CD4-positive, alpha-beta T cell (primary cell): ENCODE measurements around the gene TMEM132D. TPM values are rescaled to one million over a fixed set of nuclear protein-coding genes. Genes with fewer than 3 reads are reported as not detected.
"Not testable (repeated sequence)": the region's sequence is repeated elsewhere in the genome, so short reads cannot be mapped to it uniquely, and the experiment has no call there.

Source experiments
- ATAC-seq: fragments of 200-7000 bp; cut with Tn5 transposase; one replicate; pipeline ENCODE4 v1.10.0; 2022; ENCODE audit warnings: mild to moderate bottlenecking; ENCODE audit not compliant: poor library complexity
- CTCF ChIA-PET: fragments of 350-600 bp; sonication (Branson Sonifier 250); formaldehyde crosslinking; loops from one replicate; lab custom pipeline; 2021; ENCODE audit warnings: antibody characterized with exemption, inconsistent platforms; lab: Charles Lee
- POLR2A ChIA-PET: fragments of 350-600 bp; sonication (Branson Sonifier 250); formaldehyde crosslinking; loops from one replicate; lab custom pipeline; 2021; ENCODE audit warnings: antibody characterized with exemption, inconsistent platforms; lab: Charles Lee
- DNase-seq, 14 experiments: peaks; one replicate each; pipeline ENCODE4 v3.0.0-alpha.2; 2013 to 2020; ENCODE audit warnings: mixed read lengths in 2 of 14
- H3K27ac ChIP-seq, 2 donors: one replicate each; pipeline versions ENCODE4 v1.5.1 to v1.7.0; 2013; ENCODE audit warnings: low read length in 2 of 2, low read depth in 1 of 2, mild to moderate bottlenecking in 1 of 2
- H3K27me3 ChIP-seq, 2 experiments: 1 replicate in 1 of 2; 2 replicates in 1 of 2; pipeline versions ENCODE4 v1.6.1 to v1.7.0; 2013; ENCODE audit warnings: low read length in 2 of 2, control low read depth in 1 of 2, mild to moderate bottlenecking in 1 of 2, moderate library complexity in 1 of 2; ENCODE audit not compliant: insufficient read depth in 2 of 2, control insufficient read depth in 1 of 2
- H3K36me3 ChIP-seq: one replicate; pipeline ENCODE4 v1.6.1; 2013; ENCODE audit warnings: low read length, control low read depth; ENCODE audit not compliant: insufficient read depth
- H3K4me1 ChIP-seq: one replicate; pipeline ENCODE4 v1.6.1; 2013; ENCODE audit warnings: low read length, control low read depth; ENCODE audit not compliant: insufficient read depth
- H3K4me3 ChIP-seq: one replicate; pipeline ENCODE4 v1.5.1; 2013; ENCODE audit warnings: mild to moderate bottlenecking, low read length, moderate library complexity
- H3K9me3 ChIP-seq, 2 experiments: 1 replicate in 1 of 2; 2 replicates in 1 of 2; pipeline versions ENCODE4 v1.6.1 to v1.7.0; 2013; ENCODE audit warnings: low read length in 2 of 2, mild to moderate bottlenecking in 2 of 2, control low read depth in 1 of 2, moderate library complexity in 1 of 2; ENCODE audit not compliant: control insufficient read depth in 1 of 2, insufficient read depth in 1 of 2
- H3K27ac Mint-ChIP-seq: one replicate; pipeline ENCODE4 v1.8.0; 2020; ENCODE audit warnings: mixed read lengths
- H3K27me3 Mint-ChIP-seq: one replicate; pipeline ENCODE4 v1.8.0; 2021; ENCODE audit warnings: mixed read lengths
- H3K36me3 Mint-ChIP-seq: one replicate; pipeline ENCODE4 v1.8.0; 2021; ENCODE audit warnings: low read depth, mixed read lengths
- H3K4me1 Mint-ChIP-seq: one replicate; pipeline ENCODE4 v1.8.0; 2021; ENCODE audit warnings: low read depth, mixed read lengths
- H3K4me3 Mint-ChIP-seq: one replicate; pipeline ENCODE4 v1.8.0; 2020; ENCODE audit warnings: mild to moderate bottlenecking, mixed read lengths
- H3K9me3 Mint-ChIP-seq: one replicate; pipeline ENCODE4 v1.8.0; 2020; ENCODE audit warnings: mixed read lengths
- CTCF ChIP-seq: fragments of 200-600 bp; IDR thresholded peaks from one replicate; pipeline ENCODE4 v1.8.0; 2022; ENCODE audit warnings: antibody characterized with exemption, mild to moderate bottlenecking
- intact Hi-C, 2 experiments: fragments of 100-400 bp; cut with DNase I in 1 of 2; cut with micrococcal nuclease in 1 of 2; formaldehyde crosslinking; loops; one replicate each; pipeline versions ENCODE4 v1.15.1 to v1.9.0; 2023 to 2025; cut with DNase I, micrococcal nuclease
- total RNA-seq, 174 experiments: library from RNA in 2 of 174; stranded (reverse) in 2 of 174; gene quantifications; one replicate each; pipeline ENCODE4 v1.2.3 and lab custom pipeline; 2021 to 2026

TMEM132D gene
- total RNA-seq, 2 experiments from 2014 or later = not detected

DNA sequence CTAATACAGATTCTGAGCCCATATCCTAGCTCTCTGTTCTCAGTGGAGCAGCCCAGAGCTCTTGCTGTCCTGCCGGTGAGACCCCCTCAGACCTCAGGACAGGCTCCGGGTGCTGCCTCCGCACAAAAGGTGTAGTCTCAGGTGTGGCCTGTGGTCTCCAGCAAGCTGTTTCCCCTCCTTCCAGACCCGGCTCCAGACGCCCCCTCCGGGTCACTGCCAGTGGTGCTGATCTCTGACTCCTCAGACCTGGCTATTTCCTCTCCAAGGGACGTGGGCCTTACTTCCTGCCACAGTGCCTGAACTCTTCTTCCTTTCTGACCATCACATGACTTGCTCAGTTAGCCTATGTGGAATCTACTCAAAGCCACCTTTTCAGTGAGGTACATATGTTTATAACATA lies 713.0 kb downstream of the TMEM132D start:
- Histone ChIP-seq H3K36me3 (no peaks in the 10 kb centered on the region), H3K4me3 (no peak overlapping the region), H3K4me1 (no peaks in the 10 kb centered on the region), H3K27ac (no peak overlapping the region), H3K27me3 (no peaks in the 10 kb centered on the region), H3K9me3 (peaks cover 0 to 24% of the 10 kb centered on the region in 2 experiments)
- Mint-ChIP-seq H3K4me1 (no peaks in the 10 kb centered on the region), H3K27me3 (no peaks in the 10 kb centered on the region), H3K27ac (no peak overlapping the region), H3K36me3 (no peaks in the 10 kb centered on the region), H3K9me3 (peaks cover 5% of the 10 kb centered on the region), H3K4me3 (no peak overlapping the region)
- ChIA-PET POLR2A (no interaction called here), CTCF (no interaction called here)
- no peak for TF ChIP-seq CTCF
- ATAC-seq (no peak), DNase-seq (no peak)
- intact Hi-C loops = no loop called here

- H3K4me1 ChIP-seq, POLR2A ChIA-PET, H3K36me3 ChIP-seq, H3K27ac ChIP-seq, DNase-seq, H3K27ac Mint-ChIP-seq, H3K4me3 ChIP-seq, intact Hi-C loops, CTCF ChIA-PET, H3K4me1 Mint-ChIP-seq, H3K27me3 ChIP-seq, H3K4me3 Mint-ChIP-seq, H3K27me3 Mint-ChIP-seq, H3K36me3 Mint-ChIP-seq, H3K9me3 Mint-ChIP-seq, ATAC-seq: not testable (repeated sequence)
- H3K9me3 ChIP-seq = peaks cover 0 to 24% of the 10 kb centered on the region in 2 experiments
Observed at GRCh38 chr12:129189879-129190278, 713.9 kb downstream of the TMEM132D start.

DNA sequence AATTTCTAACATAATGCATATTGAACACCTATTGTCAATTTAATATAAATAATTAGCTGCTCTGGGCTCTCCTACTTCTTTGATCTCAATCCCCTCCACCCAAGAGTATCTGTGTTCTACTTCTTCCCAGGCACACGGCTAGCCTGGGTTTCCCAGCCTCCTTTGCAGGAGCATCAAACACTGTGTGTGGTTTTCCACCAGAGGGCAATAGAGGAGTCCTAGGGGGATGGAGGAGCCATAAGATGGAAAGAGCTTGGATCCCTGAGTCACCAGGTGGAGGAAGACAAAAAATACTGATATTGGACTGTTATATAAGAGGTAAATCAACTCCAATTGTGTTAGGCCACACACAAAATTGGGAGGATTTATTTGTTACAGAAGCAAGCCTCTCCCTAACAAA lies 716.9 kb downstream of the TMEM132D start:
- ATAC-seq (no peak), DNase-seq (no peak)
- H3K4me1 ChIP-seq = no peaks in the 10 kb centered on the region
- H3K27ac ChIP-seq = no peak overlapping the region
- TF ChIP-seq CTCF = no peak
- H3K4me1 Mint-ChIP-seq = no peaks in the 10 kb centered on the region
- H3K27ac Mint-ChIP-seq = no peak overlapping the region
- H3K36me3 ChIP-seq = no peaks in the 10 kb centered on the region
- ChIA-PET CTCF (no interaction called here), POLR2A (no interaction called here)
- peaks cover 0 to 26% of the 10 kb centered on the region in 2 experiments for H3K9me3 ChIP-seq
- H3K4me3 Mint-ChIP-seq = no peak overlapping the region
- H3K4me3 ChIP-seq = no peak overlapping the region
- intact Hi-C loops = no loop called here
- H3K27me3 ChIP-seq = no peaks in the 10 kb centered on the region
- no peaks in the 10 kb centered on the region for H3K27me3 Mint-ChIP-seq
- H3K9me3 Mint-ChIP-seq = no peaks in the 10 kb centered on the region
- H3K36me3 Mint-ChIP-seq = no peaks in the 10 kb centered on the region

- no peaks in the 10 kb centered on the region for H3K9me3 Mint-ChIP-seq
- peaks cover 0 to 25% of the 10 kb centered on the region in 2 experiments for H3K9me3 ChIP-seq
- no peak overlapping the region for H3K27ac Mint-ChIP-seq
- no peaks in the 10 kb centered on the region for H3K4me1 Mint-ChIP-seq
- no peaks in the 10 kb centered on the region for H3K36me3 Mint-ChIP-seq
- no peaks in the 10 kb centered on the region for H3K4me1 ChIP-seq
- ATAC-seq = no peak
- ChIA-PET POLR2A (no interaction called here), CTCF (no interaction called here)
- TF ChIP-seq CTCF = no peak
- no peaks in the 10 kb centered on the region for H3K27me3 ChIP-seq
- no peak overlapping the region for H3K4me3 ChIP-seq
- no peaks in the 10 kb centered on the region for H3K36me3 ChIP-seq
- no peak for DNase-seq
- intact Hi-C loops = no loop called here
- H3K4me3 Mint-ChIP-seq = no peak overlapping the region
- H3K27ac ChIP-seq = no peak overlapping the region
- H3K27me3 Mint-ChIP-seq = no peaks in the 10 kb centered on the region
Observed at GRCh38 chr12:129185855-129186254, 718.0 kb downstream of the TMEM132D start.
